Spleen (tissue), 7 donors: ENCODE results near the gene SYT17.

Experiments
- POLR2A ChIP-seq, 3 donors: fragments of 450-650 bp; IDR thresholded peaks; one replicate each; pipeline ENCODE4 v1.5.1; 2017; ENCODE audit warnings: antibody characterized with exemption in 3 of 3, mild to moderate bottlenecking in 1 of 3
- POLR2AphosphoS5 ChIP-seq, 3 donors: sonication (generic); formaldehyde crosslinking; IDR thresholded peaks; one replicate each; pipeline ENCODE4 v1.5.1; 2017; ENCODE audit warnings: antibody characterized with exemption in 3 of 3
- TF ChIP-seq, protein P1 (sequence below), 11 experiments: fragments of 200-600 bp in 7 of 11; fragments of 450-650 bp in 4 of 11; sonication (generic) in 4 of 11; IDR thresholded peaks in 8 of 11; conservative IDR thresholded peaks in 3 of 11; 1 replicate in 7 of 11; 2 replicates in 4 of 11; pipeline versions ENCODE4 v1.4.0 to v1.8.0; 2016 to 2021; ENCODE audit warnings: antibody characterized with exemption in 11 of 11, inconsistent platforms in 4 of 11, mild to moderate bottlenecking in 1 of 11
- donor health status: DM: no; HTN: no; CAD: no; lungs with moderate emphysema.
- donor health status: DM: no; HTN: no; CAD: no.
- donor health status: DM: no; HTN: no; CAD: no.

DNA sequence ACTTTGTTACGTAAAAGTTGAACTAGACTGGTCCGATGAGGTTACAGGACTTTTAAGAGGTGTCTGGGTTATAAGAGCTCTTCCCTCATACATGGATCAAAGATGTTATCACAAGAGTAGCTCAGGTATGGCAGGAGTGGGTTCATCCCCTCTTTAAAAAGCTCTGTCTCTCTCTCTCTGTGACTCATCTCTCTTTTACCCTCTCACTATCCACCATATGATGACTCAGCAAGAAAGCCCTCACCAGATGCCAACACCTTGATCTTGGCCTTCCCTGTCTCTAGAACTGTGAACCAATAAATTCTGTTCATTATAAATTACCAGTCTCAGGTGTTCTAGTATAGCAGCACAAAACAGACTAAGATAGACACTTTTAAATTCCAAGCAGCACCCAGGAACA is 115.6 kb downstream of the SYT17 start:
- TF ChIP-seq, protein P1, sequence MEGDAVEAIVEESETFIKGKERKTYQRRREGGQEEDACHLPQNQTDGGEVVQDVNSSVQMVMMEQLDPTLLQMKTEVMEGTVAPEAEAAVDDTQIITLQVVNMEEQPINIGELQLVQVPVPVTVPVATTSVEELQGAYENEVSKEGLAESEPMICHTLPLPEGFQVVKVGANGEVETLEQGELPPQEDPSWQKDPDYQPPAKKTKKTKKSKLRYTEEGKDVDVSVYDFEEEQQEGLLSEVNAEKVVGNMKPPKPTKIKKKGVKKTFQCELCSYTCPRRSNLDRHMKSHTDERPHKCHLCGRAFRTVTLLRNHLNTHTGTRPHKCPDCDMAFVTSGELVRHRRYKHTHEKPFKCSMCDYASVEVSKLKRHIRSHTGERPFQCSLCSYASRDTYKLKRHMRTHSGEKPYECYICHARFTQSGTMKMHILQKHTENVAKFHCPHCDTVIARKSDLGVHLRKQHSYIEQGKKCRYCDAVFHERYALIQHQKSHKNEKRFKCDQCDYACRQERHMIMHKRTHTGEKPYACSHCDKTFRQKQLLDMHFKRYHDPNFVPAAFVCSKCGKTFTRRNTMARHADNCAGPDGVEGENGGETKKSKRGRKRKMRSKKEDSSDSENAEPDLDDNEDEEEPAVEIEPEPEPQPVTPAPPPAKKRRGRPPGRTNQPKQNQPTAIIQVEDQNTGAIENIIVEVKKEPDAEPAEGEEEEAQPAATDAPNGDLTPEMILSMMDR (IDR thresholded peaks at IDR 0.05 in 8 of 11, conservative IDR thresholded peaks at IDR 0.05 in 3 of 11), result no peak
- TF ChIP-seq POLR2A (IDR thresholded peaks at IDR 0.05), result no peak
- no peak for TF ChIP-seq POLR2AphosphoS5 (IDR thresholded peaks at IDR 0.05)
